A549 (cell line): ENCODE results near the gene CDC42SE2.

Source experiments
- CEBPB ChIP-seq, 2 experiments: fragments of >200 bp in 1 of 2; sonication (Bioruptor Twin) in 1 of 2; formaldehyde crosslinking in 1 of 2; IDR thresholded peaks; 2 replicates each; pipeline ENCODE4 v1.6.1; 2012 to 2016
- CTCF ChIP-seq: fragments of >200 bp; sonication (Bioruptor Twin); formaldehyde crosslinking; IDR thresholded peaks from 3 replicates; pipeline ENCODE4 v1.5.1; 2016
- MAFK ChIP-seq: fragments of 450-650 bp; IDR thresholded peaks from 2 replicates; pipeline ENCODE4 v1.6.1; 2014; ENCODE audit not compliant: partially characterized antibody
- MAZ ChIP-seq: fragments of 150-350 bp; IDR thresholded peaks from 2 replicates; pipeline ENCODE4 v1.6.1; 2014; ENCODE audit warnings: antibody characterized with exemption, low read depth, low read length, borderline replicate concordance
- PBX3 ChIP-seq: IDR thresholded peaks from 2 replicates; pipeline ENCODE4 v1.6.1; 2012
- POLR2AphosphoS2 ChIP-seq: conservative IDR thresholded peaks from 2 replicates; pipeline ENCODE4 v1.6.1; 2012; ENCODE audit warnings: low read length, improper control_type of control experiment, inconsistent platforms
- RAD21 ChIP-seq, 2 experiments: fragments of >200 bp in 1 of 2; sonication (Bioruptor Twin) in 1 of 2; formaldehyde crosslinking in 1 of 2; IDR thresholded peaks in 1 of 2; conservative IDR thresholded peaks in 1 of 2; 2 replicates in 1 of 2; 3 replicates in 1 of 2; pipeline ENCODE4 v1.6.1; 2012 to 2018; ENCODE audit warnings: inconsistent platforms in 1 of 2
- RCOR1 ChIP-seq: fragments of 150-350 bp; IDR thresholded peaks from 2 replicates; pipeline ENCODE4 v1.6.1; 2014; ENCODE audit warnings: antibody characterized with exemption, low read length, low read depth

- TF ChIP-seq MAZ (no peak), MAFK (no peak), PBX3 (no peak), CTCF (no peak), RAD21 (conservative IDR thresholded peaks at IDR 0.05 in 1 of 2, IDR thresholded peaks at IDR 0.05 in 1 of 2) (no peak), RCOR1 (no peak), CEBPB (IDR thresholded peaks at IDR 0.05) (no peak), POLR2AphosphoS2 (no peak)
Observed at GRCh38 chr5:131286400-131286715, 22.5 kb downstream of the CDC42SE2 start.
